Activated CD4-positive, alpha-beta T cell treated with anti-CD3 and anti-CD28 coated beads, Interleukin-2, amount 10 ng/mL, durations not matched to agents 24 days and 14 days (primary cell): ENCODE measurements around the gene P3R3URF. TPM values are rescaled to one million over a fixed set of nuclear protein-coding genes. Genes with fewer than 3 reads are reported as not detected.

Source experiments
- DNase-seq: peaks from one replicate; pipeline ENCODE4 v3.0.0; 2022
- H3K27ac Mint-ChIP-seq: one replicate; pipeline ENCODE4 v1.8.0; 2022; ENCODE audit warnings: mild to moderate bottlenecking, mixed read lengths
- H3K27me3 Mint-ChIP-seq: one replicate; pipeline ENCODE4 v1.8.0; 2022; ENCODE audit warnings: mixed read lengths
- H3K36me3 Mint-ChIP-seq: one replicate; pipeline ENCODE4 v1.8.0; 2022; ENCODE audit warnings: low read depth, mild to moderate bottlenecking, mixed read lengths
- H3K4me1 Mint-ChIP-seq: one replicate; pipeline ENCODE4 v1.8.0; 2021; ENCODE audit warnings: mixed read lengths
- H3K4me3 Mint-ChIP-seq: one replicate; pipeline ENCODE4 v1.8.0; 2022; ENCODE audit warnings: mild to moderate bottlenecking, moderate library complexity, mixed read lengths
- H3K9me3 Mint-ChIP-seq: one replicate; pipeline ENCODE4 v1.8.0; 2021; ENCODE audit warnings: mixed read lengths
- intact Hi-C: fragments of 100-400 bp; cut with micrococcal nuclease; formaldehyde crosslinking; loops from one replicate; pipeline ENCODE4 v1.15.1; 2023
- total RNA-seq: library from RNA; stranded (reverse); gene quantifications from 2 replicates; pipeline ENCODE4 v1.2.3, GENCODE V29; 2022

Gene P3R3URF
- total RNA-seq, 1 donor from 2014 or later, result not detected

- Mint-ChIP-seq H3K27ac (no peak overlapping the region), H3K4me1 (no peaks in the 10 kb centered on the region), H3K36me3 (no peaks in the 10 kb centered on the region), H3K4me3 (no peak overlapping the region), H3K9me3 (no peaks in the 10 kb centered on the region), H3K27me3 (peaks cover 2% of the 10 kb centered on the region)
- intact Hi-C loops, result no loop called here
- DNase-seq, result no peak
Observed at GRCh38 chr1:46153228-46153627, 23.1 kb downstream of the P3R3URF start.

- DNase-seq, result no peak
- Mint-ChIP-seq H3K27me3 (peaks cover 2% of the 10 kb centered on the region), H3K27ac (no peak overlapping the region), H3K36me3 (no peaks in the 10 kb centered on the region), H3K4me1 (no peaks in the 10 kb centered on the region), H3K9me3 (no peaks in the 10 kb centered on the region), H3K4me3 (no peak overlapping the region)
- intact Hi-C loops, result no loop called here
Observed at GRCh38 chr1:46152016-46152415, 24.3 kb downstream of the P3R3URF start.

DNA sequence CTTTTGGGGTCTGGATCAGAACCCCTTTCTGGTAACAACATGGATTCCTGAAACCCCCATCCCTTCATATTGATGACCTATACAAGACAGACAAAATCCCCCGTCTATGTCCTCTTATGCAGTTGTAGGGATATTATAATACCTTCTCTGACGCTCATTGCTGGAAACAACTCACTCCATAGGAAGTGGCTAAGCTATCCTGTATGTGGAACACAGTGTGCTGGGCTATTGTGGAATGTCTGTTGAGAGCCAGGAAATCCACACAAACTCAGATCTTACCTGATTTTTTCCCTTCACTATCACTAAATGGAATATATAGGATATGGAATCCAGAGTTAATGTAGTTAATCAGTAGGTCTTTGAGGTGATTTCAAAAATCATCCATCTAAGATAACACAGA, 26.2 kb downstream of the P3R3URF start:
- H3K4me3 Mint-ChIP-seq, result no peak overlapping the region

DNA sequence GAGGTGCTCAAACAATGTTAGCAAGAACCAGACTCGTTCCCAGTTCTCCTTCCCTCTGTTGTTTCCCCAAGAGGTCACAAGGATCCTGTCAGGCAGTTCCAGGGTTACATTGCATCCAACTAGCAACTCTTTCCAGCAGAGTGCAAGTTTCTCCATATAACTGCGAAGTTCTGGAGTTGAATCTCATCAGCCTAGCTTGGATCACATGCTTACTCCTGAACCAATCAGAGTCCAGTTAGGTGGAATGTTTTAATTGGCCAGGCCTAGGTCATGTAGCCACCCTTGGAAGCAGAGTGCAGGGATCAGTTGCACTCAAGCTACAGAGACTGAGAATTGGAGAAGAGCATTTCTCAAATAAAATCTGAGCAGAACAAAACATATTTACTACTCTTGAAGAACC, 28.0 kb downstream of the P3R3URF start:
- intact Hi-C loops, result no loop called here
- Mint-ChIP-seq H3K4me3 (no peak overlapping the region), H3K4me1 (no peaks in the 10 kb centered on the region), H3K27me3 (peaks cover 2% of the 10 kb centered on the region), H3K9me3 (no peaks in the 10 kb centered on the region), H3K36me3 (no peaks in the 10 kb centered on the region), H3K27ac (no peak overlapping the region)
- DNase-seq, result no peak

More for the DNA sequence above, 26.2 kb downstream of the P3R3URF start:
- intact Hi-C loops, result no loop called here
- no peaks in the 10 kb centered on the region for H3K4me1 Mint-ChIP-seq
- H3K36me3 Mint-ChIP-seq, result no peaks in the 10 kb centered on the region
- H3K27ac Mint-ChIP-seq, result no peak overlapping the region
- H3K9me3 Mint-ChIP-seq, result no peaks in the 10 kb centered on the region
- H3K27me3 Mint-ChIP-seq, result peaks cover 2% of the 10 kb centered on the region
- DNase-seq, result no peak

DNA sequence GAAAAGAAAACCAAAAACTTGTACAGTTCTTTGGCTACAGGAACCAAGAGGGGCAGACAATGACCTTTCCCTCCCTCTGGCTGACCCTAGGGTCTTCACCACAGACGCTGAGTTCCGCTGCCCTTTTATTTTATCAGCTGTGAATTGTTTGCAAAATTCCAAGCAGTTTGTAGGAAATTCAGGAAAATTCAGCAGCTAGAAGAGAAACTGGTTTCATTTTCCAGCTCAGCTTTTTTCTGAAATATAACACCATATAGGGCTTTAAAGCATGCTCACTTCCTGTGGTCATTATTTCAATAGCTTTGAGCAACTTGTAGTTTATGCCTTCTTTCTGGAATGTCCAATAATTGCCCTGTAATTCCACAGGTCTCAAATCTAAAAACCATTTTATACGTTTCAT, 38.4 kb downstream of the P3R3URF start:
- intact Hi-C loops, result no loop called here
- peaks cover 35% of the 10 kb centered on the region for H3K27me3 Mint-ChIP-seq
- no peaks in the 10 kb centered on the region for H3K9me3 Mint-ChIP-seq
- no peaks in the 10 kb centered on the region for H3K36me3 Mint-ChIP-seq
- DNase-seq, result no peak
- no peak overlapping the region for H3K27ac Mint-ChIP-seq
- no peak overlapping the region for H3K4me3 Mint-ChIP-seq
- H3K4me1 Mint-ChIP-seq, result peaks cover 14% of the 10 kb centered on the region

- no peak overlapping the region for H3K27ac Mint-ChIP-seq
- peaks cover 43% of the 10 kb centered on the region for H3K27me3 Mint-ChIP-seq
- intact Hi-C loops, result no loop called here
- H3K4me3 Mint-ChIP-seq, result no peak overlapping the region
- H3K9me3 Mint-ChIP-seq, result no peaks in the 10 kb centered on the region
- peaks cover 2% of the 10 kb centered on the region for H3K36me3 Mint-ChIP-seq
- DNase-seq, result no peak
- peaks cover 21% of the 10 kb centered on the region for H3K4me1 Mint-ChIP-seq
Observed at GRCh38 chr1:46136711-46137110, 39.6 kb downstream of the P3R3URF start.

DNA sequence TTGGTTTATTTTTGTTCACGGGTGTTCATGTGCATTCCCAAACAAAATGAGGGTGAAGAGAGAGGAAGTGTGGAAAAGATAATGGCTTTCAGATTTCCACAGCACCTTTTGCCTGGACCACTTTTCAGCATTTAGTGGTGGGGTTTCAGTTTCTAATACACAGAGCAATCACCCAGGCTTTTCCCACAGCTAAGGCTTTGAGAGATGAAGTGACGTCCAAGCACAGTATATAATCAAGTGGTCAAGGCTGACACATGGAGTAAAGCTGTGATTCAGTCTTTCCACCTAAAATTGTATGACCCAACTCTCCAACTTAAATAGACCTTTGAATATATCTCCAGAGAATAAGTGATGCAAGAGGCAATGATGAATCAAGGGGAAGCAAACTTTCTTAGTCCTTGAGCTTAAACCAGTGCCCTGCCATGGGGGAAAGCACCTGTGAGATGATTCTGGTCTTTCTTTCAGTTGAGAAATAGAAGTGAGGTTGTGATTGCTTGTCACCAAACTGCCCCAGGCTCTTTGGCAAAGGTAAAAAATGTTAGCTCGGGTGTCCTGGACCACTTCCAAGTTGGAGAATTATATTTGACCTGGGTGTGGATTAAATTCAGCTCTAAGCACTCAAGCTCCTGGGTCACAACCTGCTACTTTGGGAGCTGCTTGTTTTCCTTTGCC, 41.5 kb downstream of the P3R3URF start:
- Mint-ChIP-seq H3K27ac (no peak overlapping the region), H3K4me1 (peaks cover 26% of the 10 kb centered on the region), H3K36me3 (peaks cover 2% of the 10 kb centered on the region), H3K27me3 (peaks cover 55% of the 10 kb centered on the region), H3K9me3 (no peaks in the 10 kb centered on the region), H3K4me3 (no peak overlapping the region)
- DNase-seq, result no peak
- intact Hi-C loops, result no loop called here

DNA sequence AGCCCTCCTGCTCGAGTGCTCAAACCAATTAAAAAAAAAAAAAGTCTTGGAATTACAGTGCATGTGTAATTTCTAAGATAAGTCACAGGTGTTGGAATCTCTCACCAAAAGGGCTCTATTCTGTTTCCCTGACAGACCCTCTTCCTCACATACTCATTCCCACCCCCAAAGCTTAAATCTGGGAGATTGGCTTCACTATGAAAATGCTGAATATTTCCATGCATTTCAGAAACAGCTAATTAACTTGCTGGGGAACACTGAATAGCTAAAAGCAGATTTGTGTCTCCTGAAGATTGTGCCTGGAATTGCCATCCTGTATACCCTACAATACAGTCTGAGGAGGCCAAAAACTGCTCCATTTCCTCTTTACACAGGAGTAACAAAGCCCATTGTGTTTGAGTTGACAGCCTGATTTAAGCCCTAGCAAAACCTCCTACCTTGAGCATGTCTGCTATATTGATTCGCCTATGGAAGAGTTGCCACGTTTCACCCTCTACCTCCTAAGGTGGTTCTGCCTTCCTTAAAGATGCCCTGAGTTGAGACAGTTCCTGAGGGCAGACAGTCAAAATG, 42.4 kb downstream of the P3R3URF start:
- Mint-ChIP-seq H3K36me3 (peaks cover 2% of the 10 kb centered on the region), H3K27me3 (peaks cover 63% of the 10 kb centered on the region), H3K9me3 (no peaks in the 10 kb centered on the region), H3K4me1 (peaks cover 26% of the 10 kb centered on the region), H3K27ac (no peak overlapping the region), H3K4me3 (peak overlapping the region; percentile 98)
- DNase-seq, result no peak
- intact Hi-C loops, result loop anchor here (2.0 kb wide), 1 partner anchor 71 kb away; no protein-coding TSS in a partner anchor

DNA sequence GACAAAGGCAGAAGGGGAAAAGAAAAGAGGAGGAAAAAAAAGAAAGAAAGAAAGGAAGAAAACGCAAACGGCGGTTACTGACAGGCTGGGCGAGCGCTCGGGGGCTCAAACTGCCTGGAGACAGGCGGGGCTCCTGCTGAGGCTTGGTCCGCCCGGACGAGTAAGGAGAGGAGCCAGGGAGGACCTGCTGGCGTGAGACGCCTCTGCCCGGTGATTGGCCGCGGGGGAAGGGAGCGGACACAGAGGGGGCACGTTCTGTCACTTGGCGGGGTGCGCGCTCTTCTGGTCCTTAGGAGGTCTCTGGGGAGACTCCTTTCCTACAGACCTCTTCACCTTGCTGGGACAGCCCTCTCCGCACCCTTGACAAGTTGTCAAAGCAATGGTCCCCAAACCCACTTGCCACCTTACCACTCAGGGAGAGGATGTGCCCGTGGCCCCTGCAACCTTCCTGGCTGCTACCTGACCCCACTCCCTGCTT, 43.1 kb downstream of the P3R3URF start:
- H3K27me3 Mint-ChIP-seq, result peaks cover 65% of the 10 kb centered on the region
- intact Hi-C loops, result loop anchor here (2.0 kb wide), 1 partner anchor 70 kb away; no protein-coding TSS in a partner anchor
- H3K27ac Mint-ChIP-seq, result peak overlapping the region; percentile 98
- H3K9me3 Mint-ChIP-seq, result no peaks in the 10 kb centered on the region
- peaks cover 2% of the 10 kb centered on the region for H3K36me3 Mint-ChIP-seq
- H3K4me3 Mint-ChIP-seq, result peak overlapping the region; percentile 98
- peaks cover 26% of the 10 kb centered on the region for H3K4me1 Mint-ChIP-seq
- DNase-seq, result no peak

GRCh38 chr1:46132529-46133180, 43.6 kb downstream of the P3R3URF start, which contains the start of gene PIK3R3:
Gene PIK3R3, minus strand, starts transcription at chr1:46132629. Its CDS starts 677 bp downstream, at chr1:46131952.
- Mint-ChIP-seq H3K27me3 (peaks cover 69% of the 10 kb centered on the region), H3K36me3 (peaks cover 2% of the 10 kb centered on the region), H3K4me3 (peak within 1 kb of the TSS; percentile 98), H3K27ac (peak within 1 kb of the TSS; percentile 98), H3K9me3 (no peaks in the 10 kb centered on the region), H3K4me1 (peaks cover 26% of the 10 kb centered on the region)
- peak; percentile 97 for DNase-seq
- intact Hi-C loops, result loop anchor here (2.0 kb wide), 1 partner anchor 70 kb away; no protein-coding TSS in a partner anchor

- Mint-ChIP-seq H3K36me3 (peaks cover 2% of the 10 kb centered on the region), H3K9me3 (no peaks in the 10 kb centered on the region), H3K27ac (peak overlapping the region; percentile 69), H3K27me3 (peaks cover 67% of the 10 kb centered on the region), H3K4me1 (peaks cover 26% of the 10 kb centered on the region), H3K4me3 (peak overlapping the region; percentile 98)
- DNase-seq, result peak; percentile 72
- intact Hi-C loops, result loop anchor here (2.0 kb wide), 1 partner anchor 69 kb away; no protein-coding TSS in a partner anchor
Observed at GRCh38 chr1:46131712-46132528, 44.4 kb downstream of the P3R3URF start.

DNA sequence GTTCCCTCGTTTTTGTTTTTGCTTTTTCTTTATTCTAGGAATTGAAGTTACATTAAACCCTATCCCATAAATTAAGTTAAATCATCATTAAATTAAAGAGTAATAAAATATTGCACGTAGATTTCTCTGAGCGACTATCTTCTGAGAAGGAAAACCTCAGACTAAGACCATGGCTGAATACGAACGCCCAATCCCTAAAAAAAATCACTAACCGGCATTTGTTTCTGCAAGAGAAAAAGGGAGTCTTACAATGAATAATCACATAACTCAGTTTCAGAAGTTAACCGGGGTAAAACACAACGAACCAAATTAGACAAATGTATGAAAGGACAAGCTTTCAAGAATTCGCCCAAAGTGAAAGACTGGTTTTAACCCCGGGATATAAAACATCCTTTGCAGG, 45.2 kb downstream of the P3R3URF start:
- Mint-ChIP-seq H3K4me1 (peaks cover 26% of the 10 kb centered on the region), H3K4me3 (peak overlapping the region; percentile 98), H3K9me3 (no peaks in the 10 kb centered on the region), H3K27ac (peak overlapping the region; percentile 28), H3K27me3 (peaks cover 60% of the 10 kb centered on the region), H3K36me3 (peaks cover 2% of the 10 kb centered on the region)
- DNase-seq, result no peak
- intact Hi-C loops, result no loop called here

GRCh38 chr1:46130606-46131005, 45.7 kb downstream of the P3R3URF start:
- H3K4me1 Mint-ChIP-seq, result peaks cover 26% of the 10 kb centered on the region
- H3K27ac Mint-ChIP-seq, result no peak overlapping the region
- intact Hi-C loops, result no loop called here
- H3K36me3 Mint-ChIP-seq, result peaks cover 2% of the 10 kb centered on the region
- H3K27me3 Mint-ChIP-seq, result peaks cover 59% of the 10 kb centered on the region
- no peak overlapping the region for H3K4me3 Mint-ChIP-seq
- H3K9me3 Mint-ChIP-seq, result no peaks in the 10 kb centered on the region
- DNase-seq, result no peak
